ENCODE measurements around the gene MEGF9. TPM values are rescaled to one million over a fixed set of nuclear protein-coding genes. Genes with fewer than 3 reads are reported as not detected.
"Not testable (repeated sequence)": the region's sequence is repeated elsewhere in the genome, so short reads cannot be mapped to it uniquely, and the experiment has no call there.

MEGF9 gene
- total RNA-seq, 4 donors from 2014 or later: 62.1 to 113 (median 91.8) TPM

DNA sequence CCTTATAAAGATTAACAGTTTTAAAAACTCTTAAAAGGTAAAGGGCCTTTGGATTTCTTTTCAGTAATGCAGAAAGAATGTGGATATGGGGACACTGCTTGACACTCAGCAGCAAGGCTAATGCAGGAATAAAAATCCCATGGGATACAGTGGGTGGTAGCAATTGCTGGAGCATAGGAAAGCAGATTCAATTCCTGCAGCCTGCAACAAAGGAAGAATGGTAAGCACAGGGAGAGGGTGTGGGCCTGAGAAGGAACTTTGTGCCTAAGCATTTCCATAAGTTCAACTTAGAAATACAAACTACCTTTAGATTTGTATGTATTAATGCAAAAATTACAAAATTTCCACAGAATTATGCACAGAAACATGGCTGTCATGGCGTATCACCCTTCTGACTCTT, 68.5 kb downstream of the MEGF9 start:
- H3K27me3 ChIP-seq: no peaks in the 10 kb centered on the region
- peak overlapping the region in 3 of 4 donors; percentile 19 to 71 (median 20) for H3K27ac ChIP-seq
- TF ChIP-seq, protein P1, sequence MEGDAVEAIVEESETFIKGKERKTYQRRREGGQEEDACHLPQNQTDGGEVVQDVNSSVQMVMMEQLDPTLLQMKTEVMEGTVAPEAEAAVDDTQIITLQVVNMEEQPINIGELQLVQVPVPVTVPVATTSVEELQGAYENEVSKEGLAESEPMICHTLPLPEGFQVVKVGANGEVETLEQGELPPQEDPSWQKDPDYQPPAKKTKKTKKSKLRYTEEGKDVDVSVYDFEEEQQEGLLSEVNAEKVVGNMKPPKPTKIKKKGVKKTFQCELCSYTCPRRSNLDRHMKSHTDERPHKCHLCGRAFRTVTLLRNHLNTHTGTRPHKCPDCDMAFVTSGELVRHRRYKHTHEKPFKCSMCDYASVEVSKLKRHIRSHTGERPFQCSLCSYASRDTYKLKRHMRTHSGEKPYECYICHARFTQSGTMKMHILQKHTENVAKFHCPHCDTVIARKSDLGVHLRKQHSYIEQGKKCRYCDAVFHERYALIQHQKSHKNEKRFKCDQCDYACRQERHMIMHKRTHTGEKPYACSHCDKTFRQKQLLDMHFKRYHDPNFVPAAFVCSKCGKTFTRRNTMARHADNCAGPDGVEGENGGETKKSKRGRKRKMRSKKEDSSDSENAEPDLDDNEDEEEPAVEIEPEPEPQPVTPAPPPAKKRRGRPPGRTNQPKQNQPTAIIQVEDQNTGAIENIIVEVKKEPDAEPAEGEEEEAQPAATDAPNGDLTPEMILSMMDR (IDR thresholded peaks at IDR 0.05): no peak
- no peak for TF ChIP-seq EP300 (IDR thresholded peaks at IDR 0.05)
- DNase-seq (ENCODE audit: low spot score in 2 of 2): no peak
- H3K4me1 ChIP-seq: peaks cover 0 to 56% (median 2%) of the 10 kb centered on the region in 4 donors
- WGBS, 2 donors: 80 to 92% methylated on average over 1 of the region's 1 CpG
- no peak overlapping the region for H3K4me3 ChIP-seq
- H3K36me3 ChIP-seq: no peaks in the 10 kb centered on the region
- H3K9me3 ChIP-seq: no peaks in the 10 kb centered on the region

DNA sequence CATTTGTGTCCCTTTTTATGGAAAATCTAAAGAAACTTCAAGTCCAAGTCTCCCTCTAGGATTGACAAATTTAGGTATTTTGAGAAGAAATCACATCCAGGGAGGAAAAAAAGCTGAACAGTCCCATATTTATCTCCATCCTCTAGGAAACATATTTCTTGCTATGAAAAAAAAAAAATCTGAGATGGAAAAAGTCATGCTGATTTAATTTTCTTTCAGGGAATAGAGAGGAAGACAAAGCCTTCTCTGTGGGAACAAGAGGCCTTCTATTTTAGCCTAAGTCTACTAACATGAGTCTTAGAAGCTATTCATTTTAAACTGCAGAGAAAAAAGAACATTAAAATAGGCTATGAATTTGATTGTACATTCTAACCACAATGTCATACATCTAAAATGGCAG, 71.2 kb downstream of the MEGF9 start:
- H3K36me3 ChIP-seq: no peaks in the 10 kb centered on the region
- H3K27me3 ChIP-seq: no peaks in the 10 kb centered on the region

DNA sequence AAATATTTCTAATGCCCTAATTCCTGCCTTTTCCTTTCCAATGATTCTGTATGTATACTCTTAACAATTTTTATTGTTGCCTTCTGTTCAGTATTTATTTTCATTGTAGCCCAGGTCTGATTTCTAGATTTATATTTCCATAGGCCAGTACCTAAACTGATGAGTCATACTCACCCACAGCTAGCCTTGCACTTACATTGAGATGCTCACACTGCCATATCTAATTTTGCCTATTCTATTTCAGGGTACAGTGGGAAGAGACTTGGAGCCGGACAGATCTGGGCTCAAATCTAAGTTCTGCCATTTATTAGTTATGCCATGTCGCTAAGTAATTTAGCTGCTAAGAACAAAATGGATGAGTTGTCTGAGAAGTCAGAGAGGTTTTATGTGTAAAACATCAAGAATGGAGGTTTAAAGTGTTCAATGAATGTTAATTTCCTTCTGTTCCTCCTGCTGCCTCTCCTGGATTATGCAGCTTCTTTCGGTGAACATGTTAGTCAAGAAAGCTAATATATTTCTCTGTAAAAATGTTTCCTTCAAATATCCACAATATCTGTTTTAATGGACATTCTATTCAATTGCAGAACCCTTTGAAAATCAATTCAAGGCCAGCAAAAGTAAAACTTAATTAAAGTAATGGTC, 72.0 kb downstream of the MEGF9 start:
- 61 to 78% methylated on average over 3 of the region's 3 CpGs for WGBS, 2 donors
- TF ChIP-seq, protein P1 (IDR thresholded peaks at IDR 0.05): no peak
- no peak for TF ChIP-seq EP300 (IDR thresholded peaks at IDR 0.05)
- TF ChIP-seq POLR2A (IDR thresholded peaks at IDR 0.05): no peak
- H3K4me1 ChIP-seq: peaks cover 0 to 51% (median 0%) of the 10 kb centered on the region in 4 donors

More for the DNA sequence above, 71.2 kb downstream of the MEGF9 start:
- Histone ChIP-seq H3K9me3 (no peaks in the 10 kb centered on the region), H3K27ac (peak overlapping the region; percentile 8 to 77 (median 52)), H3K4me1 (peaks cover 0 to 49% (median 0%) of the 10 kb centered on the region in 4 donors), H3K4me3 (no peak overlapping the region)
- DNase-seq (ENCODE audit: low spot score in 2 of 2): no peak
- TF ChIP-seq EP300 (IDR thresholded peaks at IDR 0.05) (peak; percentile 9 to 41), POLR2A (IDR thresholded peaks at IDR 0.05) (no peak)

DNA sequence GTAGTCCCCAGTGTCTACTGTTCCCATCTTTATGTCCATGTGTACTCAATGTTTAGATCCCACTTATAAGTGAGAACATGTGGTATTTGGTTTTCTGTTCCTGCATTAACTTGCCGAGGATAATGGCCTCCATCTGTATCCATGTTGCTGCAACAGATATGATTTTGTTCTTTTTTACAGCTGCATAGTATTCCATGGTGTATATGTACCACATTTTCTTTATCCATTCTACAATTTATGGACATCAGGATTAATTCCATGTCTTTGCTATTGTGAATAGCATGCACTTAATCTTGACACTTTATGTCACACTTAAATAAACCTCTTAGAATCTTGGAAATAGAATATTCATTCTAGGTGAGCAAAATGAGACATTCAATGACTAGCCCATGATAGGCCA, 73.4 kb downstream of the MEGF9 start:
- not testable (repeated sequence) for H3K4me3 ChIP-seq; H3K36me3 ChIP-seq; DNase-seq (ENCODE audit: low spot score in 2 of 2); H3K27me3 ChIP-seq; H3K9me3 ChIP-seq
- Histone ChIP-seq H3K4me1 (peaks cover 0 to 48% (median 0%) of the 10 kb centered on the region in 4 donors), H3K27ac (peak overlapping the region in 1 of 4 donors; percentile 77)
- 100% methylated on average over 1 of the region's 1 CpG for WGBS, 2 donors

More for the DNA sequence above, 72.0 kb downstream of the MEGF9 start:
- Histone ChIP-seq H3K27ac (peak overlapping the region in 3 of 4 donors; percentile 34 to 77 (median 71)), H3K27me3 (no peaks in the 10 kb centered on the region), H3K9me3 (no peaks in the 10 kb centered on the region), H3K4me3 (no peak overlapping the region), H3K36me3 (no peaks in the 10 kb centered on the region)
- DNase-seq (ENCODE audit: low spot score in 2 of 2): no peak

DNA sequence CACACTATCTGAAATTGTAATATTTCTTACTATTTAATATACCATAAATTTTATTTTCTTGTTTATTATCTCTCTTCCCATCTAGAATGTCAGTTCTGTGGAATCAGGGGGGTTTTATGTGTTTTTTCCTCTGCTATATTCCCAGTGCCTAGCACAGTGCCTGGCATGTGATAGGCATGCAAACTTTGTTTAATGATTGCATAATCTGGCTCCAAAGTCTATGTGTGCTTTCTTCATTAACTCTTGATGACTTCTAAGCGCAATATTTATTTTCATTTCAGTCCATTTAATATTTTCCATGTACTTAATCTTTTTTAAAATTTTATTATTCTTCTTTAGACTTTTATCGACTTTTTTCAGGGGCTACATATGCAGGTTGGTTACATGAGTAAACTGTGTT, 73.9 kb downstream of the MEGF9 start:
- Histone ChIP-seq H3K36me3 (no peaks in the 10 kb centered on the region), H3K4me1 (peaks cover 0 to 43% (median 0%) of the 10 kb centered on the region in 4 donors), H3K27me3 (no peaks in the 10 kb centered on the region), H3K9me3 (peaks cover 0 to 5% (median 0%) of the 10 kb centered on the region in 4 donors), H3K27ac (no peak overlapping the region), H3K4me3 (no peak overlapping the region)
- TF ChIP-seq EP300 (IDR thresholded peaks at IDR 0.05) (no peak), POLR2A (IDR thresholded peaks at IDR 0.05) (no peak)
- TF ChIP-seq, protein P1 (IDR thresholded peaks at IDR 0.05): no peak
- DNase-seq (ENCODE audit: low spot score in 2 of 2): no peak
- 96 to 98% methylated on average over 2 of the region's 2 CpGs for WGBS, 2 donors

DNA sequence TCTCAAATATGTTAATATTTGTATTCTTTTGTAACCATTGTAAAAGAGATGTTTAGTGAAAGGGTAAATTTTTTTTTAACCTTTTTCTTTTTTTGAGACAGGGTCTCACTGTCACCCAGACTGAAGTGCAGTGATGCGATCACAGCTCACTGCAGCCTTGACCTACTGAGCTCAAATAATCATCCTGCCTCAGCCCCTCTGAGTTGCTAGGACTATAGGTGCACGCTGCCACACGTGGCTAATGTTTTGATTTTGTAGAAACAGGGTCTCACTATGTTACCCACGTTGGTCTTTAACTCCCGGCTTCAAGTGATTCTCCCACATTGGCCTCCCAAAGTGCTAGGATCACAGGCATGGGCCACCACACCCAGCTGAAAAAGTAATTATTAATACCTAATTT, 76.4 kb downstream of the MEGF9 start:
- DNase-seq (ENCODE audit: low spot score in 2 of 2): no peak
- WGBS, 2 donors: 82 to 84% methylated on average over 5 of the region's 5 CpGs
- Histone ChIP-seq H3K4me1 (peaks cover 0 to 26% (median 0%) of the 10 kb centered on the region in 4 donors), H3K36me3 (no peaks in the 10 kb centered on the region), H3K9me3 (peaks cover 0 to 12% (median 0%) of the 10 kb centered on the region in 4 donors), H3K27ac (peak overlapping the region in 1 of 4 donors; percentile 39), H3K27me3 (no peaks in the 10 kb centered on the region), H3K4me3 (no peak overlapping the region)
- TF ChIP-seq, protein P1 (IDR thresholded peaks at IDR 0.05): no peak
- no peak for TF ChIP-seq EP300 (IDR thresholded peaks at IDR 0.05)
- TF ChIP-seq POLR2A (IDR thresholded peaks at IDR 0.05): no peak

Measured in tibial nerve (tissue), 4 donors.